ENCODE measurements around the gene FAM169A. TPM values are rescaled to one million over a fixed set of nuclear protein-coding genes. Genes with fewer than 3 reads are reported as not detected.

Gene FAM169A
- total and polyA plus RNA-seq, 2 experiments from 2014 or later, result 16.9 to 97.7 TPM

DNA sequence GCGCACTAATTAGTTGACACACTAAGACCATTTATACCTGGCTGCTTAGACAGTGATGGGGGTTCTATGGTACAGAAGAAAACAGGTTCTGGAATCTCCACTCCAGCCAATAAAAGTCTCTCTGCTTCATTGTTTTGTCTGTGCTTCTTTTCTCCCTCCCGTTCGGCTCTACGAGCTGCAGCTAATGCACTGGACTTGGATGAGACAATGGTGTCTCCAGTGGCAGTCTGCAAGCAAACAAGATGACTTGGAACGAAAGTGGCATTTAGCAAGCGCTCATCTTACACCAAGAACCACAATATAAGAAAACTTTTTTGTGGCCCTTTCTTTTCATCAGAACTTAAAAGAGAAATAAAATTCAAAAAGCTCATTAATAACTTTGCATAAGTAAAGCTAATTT lies 129.4 kb downstream of the FAM169A start:
- Histone ChIP-seq H3F3A (replicated peaks; ENCODE audit: low read depth) (no peaks in the 10 kb centered on the region), H3K27ac (ENCODE audit: low read depth) (no peak overlapping the region), H4K20me1 (replicated peaks; ENCODE audit: insufficient read depth) (no peaks in the 10 kb centered on the region), H3K79me2 (replicated peaks; ENCODE audit: insufficient read depth) (no peaks in the 10 kb centered on the region), H3K4me1 (ENCODE audit: insufficient read depth) (no peaks in the 10 kb centered on the region), H3K9me2 (ENCODE audit: insufficient read depth) (no peaks in the 10 kb centered on the region), H3K36me3 (ENCODE audit: insufficient read depth) (no peaks in the 10 kb centered on the region), H2AFZ (no peak overlapping the region), H3K4me2 (no peak overlapping the region), H3K27me3 (ENCODE audit: insufficient read depth) (no peaks in the 10 kb centered on the region), H3K4me3 (no peak overlapping the region)
- ATAC-seq, result no peak
- no peak for DNase-seq (ENCODE audit: low spot score)
- Mint-ChIP-seq H3K27me3 (ENCODE audit: insufficient read depth, low read depth, poor library complexity) (no peaks in the 10 kb centered on the region), H3K4me1 (no peaks in the 10 kb centered on the region), H3K36me3 (ENCODE audit: low read depth) (peaks cover 6% of the 10 kb centered on the region; the same call in 2 of the 3 replicates), H3K27ac (no peak overlapping the region), H3K9me3 (no peaks in the 10 kb centered on the region), H3K4me3 (no peak overlapping the region)
- TF ChIP-seq CREB1 (CRISPR knock-in tag; IDR thresholded peaks at IDR 0.05; ENCODE audit: low read depth), result no peak
- TF ChIP-seq, protein P1, sequence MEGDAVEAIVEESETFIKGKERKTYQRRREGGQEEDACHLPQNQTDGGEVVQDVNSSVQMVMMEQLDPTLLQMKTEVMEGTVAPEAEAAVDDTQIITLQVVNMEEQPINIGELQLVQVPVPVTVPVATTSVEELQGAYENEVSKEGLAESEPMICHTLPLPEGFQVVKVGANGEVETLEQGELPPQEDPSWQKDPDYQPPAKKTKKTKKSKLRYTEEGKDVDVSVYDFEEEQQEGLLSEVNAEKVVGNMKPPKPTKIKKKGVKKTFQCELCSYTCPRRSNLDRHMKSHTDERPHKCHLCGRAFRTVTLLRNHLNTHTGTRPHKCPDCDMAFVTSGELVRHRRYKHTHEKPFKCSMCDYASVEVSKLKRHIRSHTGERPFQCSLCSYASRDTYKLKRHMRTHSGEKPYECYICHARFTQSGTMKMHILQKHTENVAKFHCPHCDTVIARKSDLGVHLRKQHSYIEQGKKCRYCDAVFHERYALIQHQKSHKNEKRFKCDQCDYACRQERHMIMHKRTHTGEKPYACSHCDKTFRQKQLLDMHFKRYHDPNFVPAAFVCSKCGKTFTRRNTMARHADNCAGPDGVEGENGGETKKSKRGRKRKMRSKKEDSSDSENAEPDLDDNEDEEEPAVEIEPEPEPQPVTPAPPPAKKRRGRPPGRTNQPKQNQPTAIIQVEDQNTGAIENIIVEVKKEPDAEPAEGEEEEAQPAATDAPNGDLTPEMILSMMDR (conservative IDR thresholded peaks at IDR 0.05; ENCODE audit: low read depth in 2 of 2), result no peak
- TF ChIP-seq, protein P2, sequence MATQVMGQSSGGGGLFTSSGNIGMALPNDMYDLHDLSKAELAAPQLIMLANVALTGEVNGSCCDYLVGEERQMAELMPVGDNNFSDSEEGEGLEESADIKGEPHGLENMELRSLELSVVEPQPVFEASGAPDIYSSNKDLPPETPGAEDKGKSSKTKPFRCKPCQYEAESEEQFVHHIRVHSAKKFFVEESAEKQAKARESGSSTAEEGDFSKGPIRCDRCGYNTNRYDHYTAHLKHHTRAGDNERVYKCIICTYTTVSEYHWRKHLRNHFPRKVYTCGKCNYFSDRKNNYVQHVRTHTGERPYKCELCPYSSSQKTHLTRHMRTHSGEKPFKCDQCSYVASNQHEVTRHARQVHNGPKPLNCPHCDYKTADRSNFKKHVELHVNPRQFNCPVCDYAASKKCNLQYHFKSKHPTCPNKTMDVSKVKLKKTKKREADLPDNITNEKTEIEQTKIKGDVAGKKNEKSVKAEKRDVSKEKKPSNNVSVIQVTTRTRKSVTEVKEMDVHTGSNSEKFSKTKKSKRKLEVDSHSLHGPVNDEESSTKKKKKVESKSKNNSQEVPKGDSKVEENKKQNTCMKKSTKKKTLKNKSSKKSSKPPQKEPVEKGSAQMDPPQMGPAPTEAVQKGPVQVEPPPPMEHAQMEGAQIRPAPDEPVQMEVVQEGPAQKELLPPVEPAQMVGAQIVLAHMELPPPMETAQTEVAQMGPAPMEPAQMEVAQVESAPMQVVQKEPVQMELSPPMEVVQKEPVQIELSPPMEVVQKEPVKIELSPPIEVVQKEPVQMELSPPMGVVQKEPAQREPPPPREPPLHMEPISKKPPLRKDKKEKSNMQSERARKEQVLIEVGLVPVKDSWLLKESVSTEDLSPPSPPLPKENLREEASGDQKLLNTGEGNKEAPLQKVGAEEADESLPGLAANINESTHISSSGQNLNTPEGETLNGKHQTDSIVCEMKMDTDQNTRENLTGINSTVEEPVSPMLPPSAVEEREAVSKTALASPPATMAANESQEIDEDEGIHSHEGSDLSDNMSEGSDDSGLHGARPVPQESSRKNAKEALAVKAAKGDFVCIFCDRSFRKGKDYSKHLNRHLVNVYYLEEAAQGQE (IDR thresholded peaks at IDR 0.05; ENCODE audit: unreplicated experiment), result no peak
- TF ChIP-seq STAT1 (IDR thresholded peaks at IDR 0.05; ENCODE audit: unreplicated experiment), result no peak
- TF ChIP-seq, protein P3, sequence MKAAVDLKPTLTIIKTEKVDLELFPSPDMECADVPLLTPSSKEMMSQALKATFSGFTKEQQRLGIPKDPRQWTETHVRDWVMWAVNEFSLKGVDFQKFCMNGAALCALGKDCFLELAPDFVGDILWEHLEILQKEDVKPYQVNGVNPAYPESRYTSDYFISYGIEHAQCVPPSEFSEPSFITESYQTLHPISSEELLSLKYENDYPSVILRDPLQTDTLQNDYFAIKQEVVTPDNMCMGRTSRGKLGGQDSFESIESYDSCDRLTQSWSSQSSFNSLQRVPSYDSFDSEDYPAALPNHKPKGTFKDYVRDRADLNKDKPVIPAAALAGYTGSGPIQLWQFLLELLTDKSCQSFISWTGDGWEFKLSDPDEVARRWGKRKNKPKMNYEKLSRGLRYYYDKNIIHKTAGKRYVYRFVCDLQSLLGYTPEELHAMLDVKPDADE (IDR thresholded peaks at IDR 0.05), result no peak
- no peak for TF ChIP-seq POLR2AphosphoS5 (IDR thresholded peaks at IDR 0.05; ENCODE audit: low read depth)
- no peak for TF ChIP-seq EZH2 (IDR thresholded peaks at IDR 0.05; ENCODE audit: low read depth, unreplicated experiment)
- no peak for TF ChIP-seq EZH2phosphoT487 (IDR thresholded peaks at IDR 0.05; ENCODE audit: unreplicated experiment)
- no peak for TF ChIP-seq JUNB (IDR thresholded peaks at IDR 0.05; ENCODE audit: unreplicated experiment)

Small RNAs within 50 kb of the gene (small RNA-seq; reads per million reads assigned to genes)
- not detected for gene RF00561 (ENCODE audit: low replicate concordance)

Other genes starting within 250 kb of the FAM169A start
- 16.3 and 27.9 TPM in 2 replicates for gene ENC1, start 225.7 kb downstream of the FAM169A start, total RNA-seq (2014; rRNA removed; shearing (Covaris generic))
- gene ENC1, start 225.7 kb downstream of the FAM169A start, polyA plus RNA-seq (2016; fragmentation: Nextera tagmentation; extraction: Ambion mirVana), result 7.1 and 8.2 TPM in 2 replicates
- gene HEXB, start 181.2 kb downstream of the FAM169A start, total RNA-seq (2014; rRNA removed; shearing (Covaris generic)), result 57.8 and 70.8 TPM in 2 replicates
- 49.2 and 53.2 TPM in 2 replicates for gene HEXB, start 181.2 kb downstream of the FAM169A start, polyA plus RNA-seq (2016; fragmentation: Nextera tagmentation; extraction: Ambion mirVana)
- gene GFM2, start 99.3 kb downstream of the FAM169A start, total RNA-seq (2014; rRNA removed; shearing (Covaris generic)), result 50.1 and 50.8 TPM in 2 replicates
- gene GFM2, start 99.3 kb downstream of the FAM169A start, polyA plus RNA-seq (2016; fragmentation: Nextera tagmentation; extraction: Ambion mirVana), result 26.6 and 28.5 TPM in 2 replicates
- gene NSA2, start 99.1 kb downstream of the FAM169A start, total RNA-seq (2014; rRNA removed; shearing (Covaris generic)), result 103 and 115 TPM in 2 replicates
- gene NSA2, start 99.1 kb downstream of the FAM169A start, polyA plus RNA-seq (2016; fragmentation: Nextera tagmentation; extraction: Ambion mirVana), result 244 and 259 TPM in 2 replicates
- gene GCNT4, start 186.2 kb upstream of the FAM169A start, total RNA-seq (2014; rRNA removed; shearing (Covaris generic)), result 3.3 and 5.4 TPM in 2 replicates
- 1.4 and 2.5 TPM in 2 replicates for gene GCNT4, start 186.2 kb upstream of the FAM169A start, polyA plus RNA-seq (2016; fragmentation: Nextera tagmentation; extraction: Ambion mirVana)

Measured in GM23338 (cell line).